Stimulated activated CD4-positive, alpha-beta T cell treated with anti-CD3 and anti-CD28 coated beads, Interleukin-2, amount 100 ng/mL, for 4 hours (primary cell): ENCODE measurements around the gene GNG7.
"Not testable (repeated sequence)": the region's sequence is repeated elsewhere in the genome, so short reads cannot be mapped to it uniquely, and the experiment has no call there.

Experiments used
- DNase-seq: peaks from one replicate; pipeline ENCODE4 v3.0.0-alpha.2; 2020; ENCODE audit warnings: low read depth

The GNG7 gene

GRCh38 chr19:2675892-2676291 is 26.6 kb downstream of the GNG7 start:
- no peak for DNase-seq

DNA sequence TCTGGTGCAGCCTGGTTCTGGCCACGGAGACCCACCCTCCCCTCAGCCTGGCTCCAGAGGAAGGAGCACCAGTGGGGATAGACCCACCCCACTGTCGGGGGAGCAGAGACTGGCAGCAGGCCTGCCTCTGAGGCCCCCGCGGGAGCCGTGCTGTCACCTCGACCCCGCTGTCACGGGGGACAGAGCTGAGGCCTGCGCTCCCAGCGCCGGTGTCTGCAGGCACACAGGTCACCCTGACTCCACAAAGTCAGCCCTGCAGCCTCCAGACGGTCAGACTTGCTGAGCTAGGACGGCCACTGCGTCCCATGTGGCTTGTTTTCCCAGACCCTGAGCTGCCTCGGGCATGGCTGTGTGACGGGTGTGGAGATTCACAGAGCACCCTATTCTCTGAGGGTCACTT is 32.3 kb downstream of the GNG7 start:
- DNase-seq = no peak

DNA sequence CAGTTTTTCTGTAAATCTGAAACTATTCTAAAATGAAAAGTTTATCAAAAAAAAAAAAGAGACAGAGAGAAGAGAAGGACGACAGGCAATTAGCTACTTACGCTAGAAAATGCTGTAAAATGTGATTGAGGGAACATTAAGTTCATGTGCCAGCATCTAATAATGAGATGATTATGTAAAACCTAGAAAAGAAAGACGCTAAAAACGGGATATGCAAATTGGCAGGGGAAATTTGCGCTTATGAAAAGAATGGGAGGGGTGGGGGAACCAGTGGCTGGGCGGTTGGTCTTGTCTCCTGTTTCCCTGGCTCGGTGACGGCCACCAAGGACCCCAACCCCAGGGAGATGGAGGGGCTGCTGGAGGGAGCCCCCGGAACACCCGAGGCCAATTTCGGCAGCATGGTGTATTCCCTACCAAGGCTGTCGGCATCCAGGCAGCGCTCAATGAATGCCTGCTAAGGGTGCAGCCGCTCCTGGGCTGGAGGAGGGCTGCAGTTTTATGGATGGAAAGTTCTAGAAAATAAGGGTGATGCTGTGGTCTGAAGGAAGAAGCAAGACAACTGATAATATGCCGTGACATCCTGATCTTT is 34.2 kb downstream of the GNG7 start:
- no peak for DNase-seq

GRCh38 chr19:2667349-2667748 is 35.1 kb downstream of the GNG7 start:
- DNase-seq = not testable (repeated sequence)

DNA sequence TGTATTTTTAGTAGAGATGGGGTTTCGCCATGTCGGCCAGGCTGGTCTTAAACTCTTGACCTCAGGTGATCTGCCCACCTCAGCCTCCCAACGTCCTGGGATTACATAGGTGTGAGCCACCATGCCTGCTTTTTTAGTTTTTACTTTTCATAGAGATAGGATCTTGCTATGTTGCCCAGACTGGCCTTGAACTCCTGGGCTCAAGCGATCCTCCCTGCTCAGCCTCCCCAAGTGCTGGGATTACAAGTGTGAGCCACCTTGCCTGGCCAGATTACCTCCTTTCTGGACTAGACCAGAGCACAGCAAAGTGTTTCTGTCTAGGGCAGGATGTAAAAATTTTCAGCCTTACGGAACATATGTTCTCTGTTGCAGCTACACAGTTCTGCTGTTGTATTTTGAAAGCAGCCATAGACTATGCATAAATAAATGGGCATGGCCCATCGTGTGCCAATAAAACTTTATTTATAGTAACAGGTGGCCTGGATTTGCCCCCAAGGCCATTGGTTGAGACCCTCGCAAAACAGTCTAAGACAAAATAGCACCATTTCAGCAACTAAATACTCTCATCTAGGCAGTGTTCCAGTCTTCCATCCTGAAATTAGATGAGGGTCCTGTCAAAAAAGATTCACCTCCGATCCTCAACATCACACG is 36.0 kb downstream of the GNG7 start:
- DNase-seq = no peak

DNA sequence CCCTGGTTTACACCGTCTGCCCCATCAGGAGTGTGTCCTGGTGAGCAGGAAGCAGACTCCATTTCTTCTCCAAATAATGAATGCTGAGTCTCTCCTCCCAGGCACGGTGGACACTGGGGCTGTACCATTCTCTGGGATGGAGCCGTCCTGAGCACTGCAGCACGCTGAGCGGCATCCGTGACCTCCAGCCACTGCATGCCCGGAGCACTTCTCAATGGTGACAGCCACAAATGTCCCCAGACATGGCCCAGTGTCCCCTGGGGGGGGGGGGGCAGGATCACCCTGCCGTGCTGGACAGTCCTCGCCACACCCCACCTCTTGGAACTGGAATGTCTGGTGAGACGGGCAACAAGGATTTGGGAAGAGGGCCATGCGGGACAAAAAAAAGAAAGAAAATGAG is 37.4 kb downstream of the GNG7 start:
- no peak for DNase-seq

DNA sequence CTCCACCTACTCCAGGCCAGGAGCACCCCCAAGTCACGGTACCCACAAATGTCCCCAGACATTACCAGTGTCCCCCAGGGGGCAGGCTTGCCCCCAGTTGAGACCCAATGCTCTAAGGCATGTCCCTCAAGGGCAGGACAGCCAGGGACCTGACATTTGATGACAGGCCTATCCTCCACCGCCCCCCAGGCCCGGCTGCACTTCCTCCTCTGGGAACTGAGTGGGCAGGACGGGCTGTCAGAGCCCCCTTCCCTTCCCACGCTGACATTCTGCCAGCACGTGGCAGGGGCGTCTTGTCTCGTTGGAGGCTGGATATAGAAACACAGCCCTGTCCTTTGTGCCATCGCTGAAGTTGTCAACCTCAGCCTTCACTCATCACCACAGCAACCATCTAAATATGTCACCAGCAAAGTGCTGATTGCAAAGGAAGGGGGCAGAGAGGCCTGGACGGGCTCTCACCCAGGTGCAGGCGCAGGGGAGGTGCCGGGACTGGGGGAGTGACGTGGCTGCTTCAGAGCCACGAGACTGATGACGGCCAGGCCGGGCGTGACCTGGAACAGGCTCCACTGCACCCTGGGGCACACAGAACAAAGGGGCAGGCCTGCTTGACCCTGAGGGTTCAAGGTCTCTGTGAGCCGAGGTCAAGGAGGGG is 38.4 kb downstream of the GNG7 start:
- DNase-seq = no peak

- DNase-seq = no peak
Measured at GRCh38 chr19:2661615-2662014, 40.9 kb downstream of the GNG7 start.

- DNase-seq = no peak
Measured at GRCh38 chr19:2659856-2660432, 42.5 kb downstream of the GNG7 start.

DNA sequence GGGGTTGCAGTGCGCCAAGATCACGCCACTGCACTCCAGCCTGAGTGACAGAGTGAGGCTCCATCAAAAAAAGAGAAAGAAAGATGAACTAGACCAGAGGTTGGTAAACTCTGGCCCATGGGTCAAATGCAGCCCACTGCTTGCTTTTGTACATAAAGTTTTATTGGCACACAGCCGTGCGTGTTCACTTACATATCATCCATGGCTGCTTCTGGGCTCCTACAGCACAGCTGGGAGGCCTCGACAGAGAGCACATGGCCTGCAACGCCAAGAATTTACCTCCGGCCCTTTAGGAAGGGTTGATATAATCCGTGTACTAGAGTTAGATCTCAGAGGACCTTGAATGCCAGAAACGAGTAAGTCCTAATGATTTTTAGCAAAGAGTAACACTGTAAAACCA is 46.0 kb downstream of the GNG7 start:
- DNase-seq = no peak

GRCh38 chr19:2653710-2654707 is 48.5 kb downstream of the GNG7 start:
- no peak for DNase-seq

- DNase-seq = no peak
Measured at GRCh38 chr19:2653218-2653617, 49.3 kb downstream of the GNG7 start.

GRCh38 chr19:2652504-2653099 is 49.9 kb downstream of the GNG7 start:
- DNase-seq = no peak

DNA sequence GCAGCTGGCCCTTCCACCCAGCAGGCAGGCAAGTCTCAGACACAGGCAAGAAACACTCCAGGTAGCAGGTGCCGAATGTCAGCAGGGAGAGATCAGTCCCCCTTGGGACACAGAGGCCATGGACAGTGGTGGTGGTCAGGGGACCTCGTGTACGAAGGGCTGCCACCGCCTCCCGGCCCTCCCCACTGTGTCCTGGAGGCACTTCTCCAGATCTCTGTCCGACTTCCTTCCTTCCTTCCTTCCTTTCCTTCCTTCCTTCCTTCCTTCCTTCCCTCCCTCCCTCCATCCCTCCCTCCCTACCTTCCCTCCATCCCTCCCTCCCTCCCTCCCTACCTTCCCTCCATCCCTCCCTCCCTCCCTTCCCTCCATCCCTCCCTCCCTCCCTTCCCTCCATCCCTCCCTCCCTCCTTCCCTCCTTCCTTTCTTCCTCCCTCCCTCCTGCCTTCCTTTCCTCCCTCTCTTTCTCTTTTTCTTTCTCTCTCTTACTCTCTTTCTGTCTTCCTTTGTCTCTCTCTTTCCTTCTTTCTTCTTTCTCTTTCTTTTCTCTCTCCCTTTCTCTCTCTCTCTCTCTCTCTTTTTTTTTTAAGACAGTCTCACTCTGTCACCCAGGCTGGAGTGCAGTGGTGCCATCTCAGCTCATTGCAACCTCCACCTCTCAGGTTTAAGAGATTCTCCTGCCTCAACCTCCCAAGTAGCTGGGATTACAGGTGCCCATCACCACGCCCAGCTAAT is 51.3 kb downstream of the GNG7 start:
- not testable (repeated sequence) for DNase-seq

- DNase-seq = no peak
Measured at GRCh38 chr19:2650515-2650914, 52.0 kb downstream of the GNG7 start.

GRCh38 chr19:2648528-2648937 is 54.0 kb downstream of the GNG7 start:
- DNase-seq = peak; percentile 58

DNA sequence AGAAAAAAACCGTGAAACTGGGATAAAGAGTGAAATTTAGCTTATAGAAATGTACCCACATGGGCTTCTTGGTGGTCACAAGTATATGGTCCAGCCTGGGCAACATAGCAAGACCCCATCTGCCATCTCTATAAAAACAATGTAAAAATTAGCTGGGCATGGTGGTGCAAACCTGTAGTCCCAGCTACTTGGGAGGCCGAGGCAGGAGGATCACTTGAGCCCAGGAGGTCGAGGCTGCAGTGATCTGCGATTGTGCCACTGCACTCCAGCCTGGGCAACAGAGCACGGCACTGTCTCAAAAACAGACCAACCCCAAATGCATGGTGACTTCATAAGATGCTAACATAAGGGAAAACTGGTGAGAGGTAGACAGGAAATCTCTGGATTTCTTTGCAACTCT is 54.4 kb downstream of the GNG7 start:
- no peak for DNase-seq

GRCh38 chr19:2646866-2647535 is 55.5 kb downstream of the GNG7 start:
- no peak for DNase-seq

DNA sequence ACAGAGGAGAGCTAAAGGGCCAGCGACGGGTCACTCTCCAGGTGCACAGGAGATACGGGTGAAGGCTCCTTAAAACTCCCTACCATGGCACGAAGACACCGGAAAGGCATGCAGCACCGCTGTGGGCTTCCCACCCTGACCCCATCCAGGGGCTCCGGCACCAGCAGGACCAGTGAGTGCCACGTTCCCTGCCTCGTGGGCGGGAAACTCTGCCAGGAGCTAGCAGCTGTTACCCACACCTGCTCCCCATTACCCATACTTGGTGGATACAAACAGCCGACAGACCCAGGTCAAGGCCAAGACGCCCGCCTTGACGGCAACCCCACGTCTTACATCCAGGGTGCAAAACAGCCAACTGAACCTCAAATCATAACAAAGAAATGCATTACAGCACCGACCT is 56.7 kb downstream of the GNG7 start:
- DNase-seq = no peak

GRCh38 chr19:2643123-2643737 is 59.3 kb downstream of the GNG7 start:
- not testable (repeated sequence) for DNase-seq
